H9 (cell line): ENCODE data around the gene EXOG. TPM values are rescaled to one million over a fixed set of nuclear protein-coding genes. Genes with fewer than 3 reads are reported as not detected.

Experiments
- DNase-seq: peaks from one replicate; pipeline ENCODE4 v3.0.0-alpha.2; 2017
- H2AFZ ChIP-seq: one replicate; pipeline ENCODE4 v1.6.1; 2013; ENCODE audit warnings: mild to moderate bottlenecking, low read length, control low read depth, moderate library complexity
- H2AK5ac ChIP-seq: 2 replicates; pipeline ENCODE4 v1.6.1; 2013; ENCODE audit warnings: low read length, control low read depth, mixed read lengths; ENCODE audit not compliant: insufficient read length
- H2BK120ac ChIP-seq: one replicate; pipeline ENCODE4 v1.6.1; 2013; ENCODE audit warnings: low read depth, mild to moderate bottlenecking, low read length, control low read depth, inconsistent platforms; ENCODE audit not compliant: poor library complexity, severe bottlenecking
- H2BK12ac ChIP-seq: 2 replicates; pipeline ENCODE4 v1.6.1; 2013; ENCODE audit warnings: low read length, control low read depth, mixed read lengths, low read depth; ENCODE audit not compliant: insufficient read length
- H2BK15ac ChIP-seq: 2 replicates; pipeline ENCODE4 v1.6.1; 2013; ENCODE audit warnings: low read depth, low read length, control low read depth
- H2BK20ac ChIP-seq: one replicate; pipeline ENCODE4 v1.6.1; 2013; ENCODE audit warnings: low read depth, mild to moderate bottlenecking, low read length, control low read depth, inconsistent platforms; ENCODE audit not compliant: poor library complexity, severe bottlenecking
- H2BK5ac ChIP-seq: 2 replicates; pipeline ENCODE4 v1.6.1; 2013; ENCODE audit warnings: low read length, control low read depth, mixed read lengths; ENCODE audit not compliant: insufficient read length
- H3K14ac ChIP-seq: 2 replicates; pipeline ENCODE4 v1.6.1; 2013; ENCODE audit warnings: low read length, control low read depth; ENCODE audit not compliant: insufficient read depth
- H3K18ac ChIP-seq: 2 replicates; pipeline ENCODE4 v1.6.1; 2013; ENCODE audit warnings: low read depth, mild to moderate bottlenecking, mixed read lengths, low read length, control low read depth; ENCODE audit not compliant: insufficient read length
- H3K23ac ChIP-seq: 2 replicates; pipeline ENCODE4 v1.6.1; 2013; ENCODE audit warnings: low read length, control low read depth, mixed read lengths, low read depth; ENCODE audit not compliant: insufficient read length
- H3K23me2 ChIP-seq: 2 replicates; pipeline ENCODE4 v1.6.1; 2013; ENCODE audit warnings: low read depth, mild to moderate bottlenecking, mixed read lengths, low read length, control low read depth; ENCODE audit not compliant: insufficient read length, poor library complexity, severe bottlenecking
- H3K27ac ChIP-seq: 2 replicates; pipeline ENCODE4 v1.5.1; 2013; ENCODE audit warnings: low read length, control low read depth, mixed read lengths, low read depth; ENCODE audit not compliant: insufficient read length
- H3K27me3 ChIP-seq: 2 replicates; pipeline ENCODE4 v1.6.1; 2013; ENCODE audit warnings: low read length, control low read depth, inconsistent platforms; ENCODE audit not compliant: insufficient read depth
- H3K4ac ChIP-seq: 2 replicates; pipeline ENCODE4 v1.6.1; 2013; ENCODE audit warnings: low read depth, mild to moderate bottlenecking, control low read depth, inconsistent platforms, low read length, moderate library complexity
- H3K4me1 ChIP-seq: 2 replicates; pipeline ENCODE4 v1.6.1; 2013; ENCODE audit warnings: low read length, control low read depth, inconsistent platforms; ENCODE audit not compliant: insufficient read depth
- H3K4me2 ChIP-seq: 2 replicates; pipeline ENCODE4 v1.6.1; 2013; ENCODE audit warnings: low read length, control low read depth, mixed read lengths; ENCODE audit not compliant: insufficient read length, insufficient read depth
- H3K56ac ChIP-seq: 2 replicates; pipeline ENCODE4 v1.6.1; 2013; ENCODE audit warnings: low read depth, mild to moderate bottlenecking, mixed read lengths, low read length, control low read depth; ENCODE audit not compliant: insufficient read length
- H3K79me1 ChIP-seq: 2 replicates; pipeline ENCODE4 v1.6.1; 2013; ENCODE audit warnings: low read depth, mild to moderate bottlenecking, moderate library complexity, low read length, control low read depth, inconsistent platforms; ENCODE audit not compliant: insufficient read depth, poor library complexity, severe bottlenecking
- H3K79me2 ChIP-seq: 2 replicates; pipeline ENCODE4 v1.6.1; 2013; ENCODE audit warnings: low read length, control low read depth, inconsistent platforms; ENCODE audit not compliant: insufficient read depth
- H3K9ac ChIP-seq: 2 replicates; pipeline ENCODE4 v1.6.1; 2013; ENCODE audit warnings: low read length, control low read depth, mixed read lengths; ENCODE audit not compliant: insufficient read length; ENCODE audit errors: extremely low read depth
- H3K9me3 ChIP-seq: one replicate; pipeline ENCODE4 v1.6.1; 2013; ENCODE audit warnings: low read depth, low read length, inconsistent platforms; ENCODE audit not compliant: control insufficient read depth
- H3T11ph ChIP-seq: one replicate; pipeline ENCODE4 v1.6.1; 2013; ENCODE audit warnings: mild to moderate bottlenecking, low read length, control low read depth, inconsistent platforms
- H4K20me1 ChIP-seq: one replicate; pipeline ENCODE4 v1.6.1; 2013; ENCODE audit not compliant: control insufficient read depth, insufficient read length, insufficient read depth
- H4K5ac ChIP-seq: 2 replicates; pipeline ENCODE4 v1.6.1; 2013; ENCODE audit warnings: low read depth, mild to moderate bottlenecking, mixed read lengths, low read length, control low read depth; ENCODE audit not compliant: insufficient read length
- H4K8ac ChIP-seq: replicated peaks from 2 replicates; pipeline ENCODE4 v1.6.1; 2013; ENCODE audit warnings: low read length, control low read depth, mixed read lengths, low read depth; ENCODE audit not compliant: insufficient read length
- H4K91ac ChIP-seq: 2 replicates; pipeline ENCODE4 v1.6.1; 2013; ENCODE audit warnings: low read depth, mild to moderate bottlenecking, moderate library complexity, mixed read lengths, low read length, control low read depth; ENCODE audit not compliant: insufficient read length
- H3K27ac Mint-ChIP-seq, 3 experiments: 2 replicates in 2 of 3; 3 replicates in 1 of 3; pipeline ENCODE4 v1.8.0; 2020 to 2021; ENCODE audit warnings: mixed read lengths in 3 of 3, mild to moderate bottlenecking in 1 of 3, moderate library complexity in 1 of 3
- H3K27me3 Mint-ChIP-seq: 2 replicates; pipeline ENCODE4 v1.8.0; 2021; ENCODE audit warnings: low read depth, mild to moderate bottlenecking, moderate library complexity, mixed read lengths
- H3K36me3 Mint-ChIP-seq, 3 experiments: 2 replicates in 2 of 3; 3 replicates in 1 of 3; pipeline ENCODE4 v1.8.0; 2020 to 2021; ENCODE audit warnings: low read depth in 3 of 3, mixed read lengths in 3 of 3; ENCODE audit not compliant: insufficient read depth in 1 of 3
- H3K4me1 Mint-ChIP-seq, 2 experiments: 2 replicates each; pipeline ENCODE4 v1.8.0; 2020; ENCODE audit warnings: mixed read lengths in 2 of 2
- H3K4me3 Mint-ChIP-seq, 2 experiments: 2 replicates in 1 of 2; 3 replicates in 1 of 2; pipeline ENCODE4 v1.8.0; 2020 to 2021; ENCODE audit warnings: mild to moderate bottlenecking in 2 of 2, mixed read lengths in 2 of 2, moderate library complexity in 1 of 2
- H3K9me3 Mint-ChIP-seq, 2 experiments: 2 replicates in 1 of 2; 3 replicates in 1 of 2; pipeline ENCODE4 v1.8.0; 2020; ENCODE audit warnings: mild to moderate bottlenecking in 2 of 2, mixed read lengths in 2 of 2, moderate library complexity in 1 of 2
- CTCF ChIP-seq: fragments of 200-600 bp; sonication (generic); conservative IDR thresholded peaks from 3 replicates; pipeline ENCODE4 v1.8.0; 2021; ENCODE audit warnings: antibody characterized with exemption, mild to moderate bottlenecking
- WGBS: extraction: QIAGEN DNeasy Blood & Tissue Kit; methylation state at CpG from one replicate; pipeline ENCODE4 v1.1.7; 2013; ENCODE audit warnings: missing lambda C conversion rate, low lambda C conversion rate, mixed read lengths; ENCODE audit not compliant: insufficient read length; ENCODE audit errors: extremely low coverage; 5-methylcytosine and 5-hydroxymethylcytosine counted together
- total RNA-seq: library from RNA; stranded (reverse); gene quantifications from 2 replicates; pipeline ENCODE4 v1.2.1, GENCODE V29; 2021

EXOG gene
- total RNA-seq, 1 experiment from 2014 or later: 14.1 TPM

- peaks cover 2% of the 10 kb centered on the region for H4K20me1 ChIP-seq
- peak overlapping the region in 2 of 3 experiments; percentile 21 to 35; a peak in 1 of 7 replicates for H3K27ac Mint-ChIP-seq
Measured at GRCh38 chr3:38476157-38476756, 19.9 kb upstream of the EXOG start.

More at GRCh38 chr3:38476157-38476756, 19.9 kb upstream of the EXOG start:
- no peak overlapping the region for H4K91ac ChIP-seq
- H3K27me3 ChIP-seq: no peaks in the 10 kb centered on the region
- no peak overlapping the region for H2BK20ac ChIP-seq
- H3K36me3 Mint-ChIP-seq: peaks cover 22 to 36% (median 36%) of the 10 kb centered on the region in 3 experiments
- H2BK15ac ChIP-seq: no peak overlapping the region
- no peak overlapping the region for H3K9ac ChIP-seq
- no peaks in the 10 kb centered on the region for H3K27me3 Mint-ChIP-seq
- no peak overlapping the region for H2BK120ac ChIP-seq
- H2AK5ac ChIP-seq: no peak overlapping the region
- H3K18ac ChIP-seq: no peak overlapping the region
- H3K79me2 ChIP-seq: peaks cover 24% of the 10 kb centered on the region; the same call in 1 of the 2 replicates
- peaks cover 3% of the 10 kb centered on the region for H3K79me1 ChIP-seq
- TF ChIP-seq CTCF: no peak
- no peak overlapping the region for H3T11ph ChIP-seq
- H3K9me3 Mint-ChIP-seq: no peaks in the 10 kb centered on the region
- no peak overlapping the region for H3K14ac ChIP-seq
- H3K4me2 ChIP-seq: no peak overlapping the region
- peaks cover 14 to 15% of the 10 kb centered on the region in 2 experiments for H3K4me1 Mint-ChIP-seq
- no peak overlapping the region for H2BK5ac ChIP-seq
- H4K5ac ChIP-seq: no peak overlapping the region
- no peak overlapping the region for H3K23ac ChIP-seq
- WGBS: no CpG with 5 or more reads among the region's 5 CpGs
- no peak overlapping the region for H2AFZ ChIP-seq
- no peak overlapping the region for H3K27ac ChIP-seq
- DNase-seq: no peak
- no peak overlapping the region for H3K4ac ChIP-seq
- no peaks in the 10 kb centered on the region for H3K23me2 ChIP-seq
- H3K9me3 ChIP-seq: no peaks in the 10 kb centered on the region
- H3K56ac ChIP-seq: no peak overlapping the region
- H2BK12ac ChIP-seq: no peak overlapping the region
- no peaks in the 10 kb centered on the region for H3K4me1 ChIP-seq
- no peak overlapping the region for H4K8ac ChIP-seq
- no peak overlapping the region for H3K4me3 Mint-ChIP-seq
